LNCaP clone FGC (cell line): ENCODE measurements around the gene VRK1.

Experiments
- DNase-seq: peaks from one replicate; pipeline ENCODE4 v3.0.0-alpha.2; 2011; ENCODE audit warnings: low read depth
- H3K4me3 ChIP-seq: 2 replicates; pipeline ENCODE4 v1.5.1; 2011; ENCODE audit warnings: mild to moderate bottlenecking, low read depth, low read length, control low read depth
- TF ChIP-seq, protein P1 (sequence below): IDR thresholded peaks from 2 replicates; pipeline ENCODE4 v1.5.1; 2012; ENCODE audit warnings: mild to moderate bottlenecking; ENCODE audit not compliant: control insufficient read depth, insufficient read depth; ENCODE audit errors: extremely low read depth

Gene VRK1

DNA sequence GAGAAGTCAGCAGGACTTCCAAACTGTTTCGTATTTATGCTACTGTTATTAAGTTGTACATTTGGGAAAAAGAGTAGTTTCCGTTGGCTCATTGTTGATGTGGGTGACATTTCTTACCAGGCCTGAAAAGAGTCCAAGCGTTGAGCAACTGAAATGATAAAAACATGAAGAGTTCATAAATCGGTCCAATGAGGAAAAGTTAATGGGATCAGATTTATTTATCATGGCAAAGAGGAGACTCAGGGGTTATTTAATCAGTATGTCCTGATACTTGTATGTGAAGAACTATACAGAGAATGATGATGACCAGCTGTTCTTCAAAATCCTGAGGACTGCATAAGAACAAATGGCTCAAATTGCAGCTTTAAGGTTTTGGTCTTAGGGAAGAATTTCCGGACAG lies 7.7 kb downstream of the VRK1 start:
- TF ChIP-seq, protein P1, sequence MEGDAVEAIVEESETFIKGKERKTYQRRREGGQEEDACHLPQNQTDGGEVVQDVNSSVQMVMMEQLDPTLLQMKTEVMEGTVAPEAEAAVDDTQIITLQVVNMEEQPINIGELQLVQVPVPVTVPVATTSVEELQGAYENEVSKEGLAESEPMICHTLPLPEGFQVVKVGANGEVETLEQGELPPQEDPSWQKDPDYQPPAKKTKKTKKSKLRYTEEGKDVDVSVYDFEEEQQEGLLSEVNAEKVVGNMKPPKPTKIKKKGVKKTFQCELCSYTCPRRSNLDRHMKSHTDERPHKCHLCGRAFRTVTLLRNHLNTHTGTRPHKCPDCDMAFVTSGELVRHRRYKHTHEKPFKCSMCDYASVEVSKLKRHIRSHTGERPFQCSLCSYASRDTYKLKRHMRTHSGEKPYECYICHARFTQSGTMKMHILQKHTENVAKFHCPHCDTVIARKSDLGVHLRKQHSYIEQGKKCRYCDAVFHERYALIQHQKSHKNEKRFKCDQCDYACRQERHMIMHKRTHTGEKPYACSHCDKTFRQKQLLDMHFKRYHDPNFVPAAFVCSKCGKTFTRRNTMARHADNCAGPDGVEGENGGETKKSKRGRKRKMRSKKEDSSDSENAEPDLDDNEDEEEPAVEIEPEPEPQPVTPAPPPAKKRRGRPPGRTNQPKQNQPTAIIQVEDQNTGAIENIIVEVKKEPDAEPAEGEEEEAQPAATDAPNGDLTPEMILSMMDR, result no peak
- H3K4me3 ChIP-seq, result no peak overlapping the region
- no peak for DNase-seq

GRCh38 chr14:96805956-96806355 lies 8.8 kb downstream of the VRK1 start:
- TF ChIP-seq, protein P1, result no peak

GRCh38 chr14:96806836-96807235 lies 9.7 kb downstream of the VRK1 start:
- H3K4me3 ChIP-seq, result no peak overlapping the region
- TF ChIP-seq, protein P1, result no peak
- no peak for DNase-seq

More at GRCh38 chr14:96805956-96806355, 8.8 kb downstream of the VRK1 start:
- no peak overlapping the region for H3K4me3 ChIP-seq
- DNase-seq, result peak; percentile 70

- TF ChIP-seq, protein P1, result no peak
- no peak overlapping the region for H3K4me3 ChIP-seq
- DNase-seq, result no peak
Measured at GRCh38 chr14:96808619-96809406, 11.6 kb downstream of the VRK1 start.

DNA sequence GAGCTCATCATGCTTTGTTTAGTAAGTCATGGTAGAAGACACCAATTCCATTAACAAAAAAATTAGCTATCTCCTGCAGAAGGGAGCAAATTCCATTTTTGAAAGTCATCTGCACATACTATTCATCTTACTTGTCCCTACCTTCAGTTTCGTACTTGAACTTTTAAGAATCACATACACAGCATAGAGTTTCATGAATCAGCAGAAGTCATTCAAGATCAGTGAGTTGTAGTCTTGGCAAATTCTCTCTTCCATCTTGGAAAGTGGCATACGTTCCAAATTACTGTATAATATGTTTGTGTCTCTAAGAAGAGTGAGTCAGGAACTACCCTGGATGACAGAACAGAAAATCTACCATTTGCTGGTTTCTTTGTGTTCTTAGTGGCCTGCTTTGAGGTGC lies 14.1 kb downstream of the VRK1 start:
- H3K4me3 ChIP-seq, result no peak overlapping the region
- no peak for DNase-seq
- TF ChIP-seq, protein P1, result no peak

DNA sequence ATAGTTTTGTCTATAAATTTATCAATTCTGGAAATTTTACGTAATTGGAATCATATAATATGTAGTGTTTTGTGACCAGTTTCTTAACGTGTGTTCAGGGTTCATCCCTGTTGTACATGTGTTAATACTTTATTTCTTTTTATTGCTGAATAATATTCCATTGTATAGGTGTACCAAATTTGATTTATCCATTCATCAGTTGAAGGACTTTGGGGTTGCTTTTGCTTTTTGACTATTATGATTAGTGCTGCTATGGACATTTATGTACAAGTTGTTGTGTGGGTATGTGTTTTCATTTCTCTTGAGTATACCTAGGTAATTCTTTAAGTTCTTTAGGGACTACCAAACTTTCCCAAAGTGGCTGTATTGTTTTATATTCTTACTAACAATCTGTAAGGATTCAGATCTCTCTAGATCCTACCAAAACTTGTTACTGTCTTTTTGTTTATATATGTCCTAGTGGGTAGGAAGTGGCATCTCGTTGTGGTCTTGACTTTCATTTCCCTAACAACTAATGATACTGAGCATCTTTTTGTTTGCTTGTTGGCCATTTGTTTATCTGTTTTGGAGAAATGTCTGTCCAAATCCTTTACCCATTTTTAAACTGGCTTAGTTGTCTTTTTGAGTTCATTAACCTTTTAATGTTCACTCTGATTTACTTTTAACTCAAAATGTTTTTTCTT lies 14.9 kb downstream of the VRK1 start:
- TF ChIP-seq, protein P1, result no peak

More for the DNA sequence above, 14.9 kb downstream of the VRK1 start:
- H3K4me3 ChIP-seq, result no peak overlapping the region
- no peak for DNase-seq
